NCI-H1105 (cell line): ENCODE results near the gene ITGA6.
"Not testable (repeated sequence)": the region's sequence is repeated elsewhere in the genome, so short reads cannot be mapped to it uniquely, and the experiment has no call there.

Source experiments
- DNase-seq: peaks from one replicate; lab custom pipeline; 2025; lab: John Stamatoyannopoulos, UW

ITGA6 gene

DNA sequence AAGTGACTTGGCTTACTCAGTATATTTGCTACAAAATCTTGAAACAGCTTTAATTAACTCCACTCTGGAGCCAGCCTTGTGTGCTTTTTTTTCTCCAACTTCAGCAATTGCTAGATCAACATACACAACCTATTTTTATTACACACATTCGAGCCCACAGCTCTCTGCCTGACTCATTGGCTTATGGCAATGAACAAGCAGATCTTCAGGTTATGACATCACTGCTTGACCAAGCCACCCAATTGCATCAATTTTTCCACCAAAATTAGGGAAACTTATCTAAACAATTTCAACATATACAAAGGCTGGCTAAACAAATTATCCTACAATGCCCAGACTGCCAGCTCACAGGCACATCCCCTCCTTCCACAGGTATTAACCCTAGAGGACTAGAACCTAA, 88.9 kb downstream of the ITGA6 start:
- no peak for DNase-seq

DNA sequence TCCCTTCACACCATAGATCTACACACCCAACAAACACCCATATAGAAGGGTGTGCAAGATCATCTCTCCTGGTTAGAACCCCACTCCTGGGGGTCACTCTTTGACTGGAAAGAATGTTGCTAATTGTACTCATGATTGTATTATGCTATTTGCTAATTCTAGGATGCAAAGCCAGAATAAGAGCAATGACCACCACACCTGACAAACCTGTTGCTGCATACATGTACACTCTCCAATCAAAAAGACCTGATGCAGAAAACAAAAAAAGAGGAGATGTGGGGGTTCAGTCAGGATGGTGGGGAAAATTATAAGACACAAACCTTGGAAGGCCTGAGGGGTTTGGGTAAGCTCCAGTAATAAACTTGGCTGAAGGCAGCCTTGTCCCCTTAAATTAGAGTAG, 91.6 kb downstream of the ITGA6 start:
- no peak for DNase-seq

DNA sequence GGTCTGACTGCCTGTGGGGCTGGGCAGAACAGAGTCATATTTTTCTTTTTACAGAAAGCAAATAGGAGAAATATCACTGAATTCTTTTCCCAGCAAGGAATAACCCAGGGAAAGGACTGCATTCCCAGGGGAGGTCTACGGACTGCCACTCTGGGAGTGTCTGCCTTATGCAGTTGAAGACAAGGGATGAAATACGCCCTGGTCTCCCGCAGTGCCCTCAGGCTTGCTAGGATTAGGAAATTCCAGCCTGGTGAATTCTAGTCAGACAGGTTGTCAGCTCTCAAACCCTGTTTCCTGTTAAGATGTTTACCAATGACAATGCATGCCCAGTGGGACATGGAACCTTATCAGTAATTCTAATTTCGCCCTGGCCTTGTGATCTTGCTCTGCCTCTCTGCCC, 98.2 kb downstream of the ITGA6 start:
- DNase-seq, result no peak

DNA sequence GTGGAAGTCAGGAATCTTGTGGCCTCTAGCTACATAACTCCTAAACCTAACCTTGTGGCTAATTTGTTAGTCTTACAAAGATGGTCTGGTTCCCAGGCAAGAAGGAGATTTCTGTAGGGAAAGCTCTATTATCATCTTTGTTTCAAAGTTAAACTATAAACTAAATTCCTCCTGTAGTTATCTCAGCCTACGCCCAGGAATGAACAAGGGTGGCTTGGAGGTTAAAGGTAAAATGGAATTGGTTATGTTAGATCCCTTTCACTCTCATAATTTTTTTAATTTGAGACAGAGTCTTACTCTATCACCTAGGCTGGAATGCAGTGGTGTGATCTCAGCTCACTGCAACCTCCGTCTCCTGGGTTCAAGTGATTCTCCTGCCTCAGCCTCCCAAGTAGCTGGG, 103.9 kb downstream of the ITGA6 start:
- DNase-seq, result no peak

DNA sequence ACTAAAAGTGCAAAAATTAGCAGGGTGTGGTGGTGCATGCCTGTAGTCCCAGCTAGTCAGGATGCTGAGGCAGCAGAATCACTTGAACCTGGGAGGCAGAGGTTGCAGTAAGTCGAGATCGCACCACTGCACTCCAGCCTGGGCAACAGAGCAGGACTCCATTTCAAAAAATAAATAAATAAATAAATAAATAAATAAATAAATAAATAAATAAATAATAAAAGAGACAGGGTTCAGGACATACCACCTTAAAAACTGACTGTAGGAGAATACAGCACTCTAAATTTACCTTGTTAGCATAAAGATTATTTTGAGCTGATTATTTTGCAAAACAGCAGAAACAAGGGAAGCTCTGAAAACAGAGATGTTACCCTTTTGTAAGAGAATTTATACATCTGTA, 105.1 kb downstream of the ITGA6 start:
- not testable (repeated sequence) for DNase-seq

DNA sequence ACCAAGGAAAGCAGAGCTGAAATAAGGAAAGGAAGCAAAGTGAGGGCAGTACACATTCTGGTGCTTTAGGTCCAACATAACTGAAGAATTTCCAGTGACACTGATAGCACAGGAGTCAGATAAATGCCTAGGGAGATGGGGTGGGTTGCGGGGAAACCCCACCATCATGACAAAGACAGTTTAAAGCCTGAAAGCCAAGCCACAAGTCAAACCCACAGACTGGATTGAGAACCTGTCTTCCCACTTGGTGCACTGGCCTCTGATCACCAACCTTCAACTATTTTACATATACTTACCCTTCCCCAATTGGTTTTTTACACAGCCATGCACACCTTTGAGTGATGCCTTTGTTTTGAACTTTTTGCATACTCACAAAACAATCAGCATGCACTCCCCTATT, 106.3 kb downstream of the ITGA6 start:
- DNase-seq, result no peak

DNA sequence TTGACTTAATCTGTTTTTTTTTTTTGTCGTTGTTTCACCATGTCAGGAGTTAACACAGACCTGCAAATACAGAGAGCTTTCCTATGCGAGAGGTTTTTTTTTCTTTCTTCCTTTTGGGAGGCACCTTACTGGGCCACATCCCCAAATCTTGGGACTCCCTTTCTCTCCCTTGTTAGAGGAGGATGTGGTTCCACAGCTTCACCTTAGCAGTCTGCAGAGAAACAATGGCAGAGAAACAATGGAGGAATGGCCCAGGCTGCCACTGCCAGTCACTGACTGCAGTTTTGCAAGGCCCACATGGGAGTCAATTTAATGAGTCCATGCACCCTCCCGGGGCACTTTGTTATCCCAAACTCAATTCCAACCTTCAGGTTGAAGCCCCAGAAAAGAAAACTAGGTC, 107.7 kb downstream of the ITGA6 start:
- DNase-seq, result no peak

DNA sequence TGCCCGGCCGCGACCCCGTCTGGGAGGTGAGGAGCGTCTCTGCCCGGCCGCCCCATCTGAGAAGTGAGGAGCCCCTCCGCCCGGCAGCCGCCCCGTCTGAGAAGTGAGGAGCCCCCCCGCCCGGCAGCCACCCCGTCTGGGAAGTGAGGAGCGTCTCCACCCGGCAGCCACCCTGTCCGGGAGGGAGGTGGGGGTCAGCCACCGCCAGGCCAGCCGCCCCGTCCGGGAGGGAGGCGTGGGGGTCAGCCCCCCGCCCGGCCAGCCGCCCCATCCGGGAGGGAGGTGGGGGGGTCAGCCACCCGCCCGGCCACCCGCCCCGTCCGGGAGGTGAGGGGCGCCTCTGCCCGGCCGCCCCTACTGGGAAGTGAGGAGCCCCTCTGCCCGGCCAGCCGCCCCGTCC, 110.5 kb downstream of the ITGA6 start:
- not testable (repeated sequence) for DNase-seq

DNA sequence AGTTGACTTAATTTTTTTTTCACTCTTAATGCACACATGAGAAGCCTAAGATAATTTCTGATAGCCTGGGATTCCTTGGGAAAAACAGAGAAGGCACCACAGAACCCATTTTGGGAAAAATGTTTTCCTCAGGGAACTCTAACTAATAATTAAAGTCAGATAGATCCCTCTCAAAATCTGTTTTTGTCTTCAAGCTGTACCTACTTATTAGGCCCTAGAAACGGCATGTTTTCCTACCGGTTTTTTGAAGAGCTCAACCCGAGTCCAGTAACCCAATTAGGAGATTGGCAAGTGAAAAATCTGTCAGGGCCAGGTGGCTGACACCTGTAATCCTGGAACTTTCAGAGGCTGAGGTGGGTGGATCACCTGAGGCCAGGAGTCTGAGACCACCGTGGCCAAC, 112.4 kb downstream of the ITGA6 start:
- DNase-seq, result no peak

DNA sequence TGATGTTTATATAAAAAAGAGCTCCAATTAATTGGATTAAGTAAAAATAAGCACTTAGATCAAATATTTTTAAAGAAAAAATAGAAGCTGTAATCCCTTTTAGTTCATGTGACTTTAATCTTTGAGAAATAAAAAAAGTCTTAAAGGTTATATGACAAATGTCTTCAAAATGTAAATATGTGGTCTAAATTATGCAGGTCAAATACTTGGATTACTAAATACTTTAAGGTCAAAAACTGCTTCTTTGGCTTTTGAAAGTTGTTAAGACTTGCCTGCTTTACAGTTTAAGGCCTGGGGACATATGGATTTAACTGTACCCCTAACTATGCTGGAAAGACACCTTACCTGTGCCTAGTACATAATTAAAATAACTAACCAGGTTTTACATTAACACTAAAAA, 113.0 kb downstream of the ITGA6 start:
- no peak for DNase-seq

DNA sequence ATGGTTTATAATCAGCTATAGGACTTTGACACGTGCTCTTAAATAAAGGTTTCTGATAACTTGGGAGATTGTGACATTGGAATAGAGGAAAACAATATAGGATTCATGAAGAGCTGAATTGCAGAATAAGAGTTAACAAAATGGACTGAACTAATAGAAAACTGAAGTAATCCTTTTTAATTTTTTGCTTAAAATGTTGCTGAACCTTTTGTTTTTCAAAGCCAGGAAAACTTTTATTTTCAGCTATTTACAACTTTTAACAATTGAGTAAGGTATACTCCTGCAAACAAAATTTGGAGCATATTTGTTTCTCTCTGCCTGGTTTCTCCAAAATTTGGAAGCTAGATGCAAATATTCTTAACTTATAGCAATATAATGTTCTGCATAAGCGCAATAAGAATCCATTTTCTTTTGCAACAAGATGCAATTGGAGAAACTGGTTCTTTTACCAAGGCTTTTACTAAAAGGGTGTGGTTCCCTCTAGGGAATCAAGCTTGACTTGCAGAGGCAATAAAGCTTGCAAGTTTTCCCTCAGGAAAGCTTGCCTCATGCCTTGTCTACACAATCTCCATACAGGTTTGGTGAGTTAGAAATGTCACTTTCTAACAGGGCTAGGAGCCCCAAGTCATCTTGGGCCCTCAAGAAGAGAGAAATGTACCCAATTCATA, 118.2 kb downstream of the ITGA6 start:
- no peak for DNase-seq

DNA sequence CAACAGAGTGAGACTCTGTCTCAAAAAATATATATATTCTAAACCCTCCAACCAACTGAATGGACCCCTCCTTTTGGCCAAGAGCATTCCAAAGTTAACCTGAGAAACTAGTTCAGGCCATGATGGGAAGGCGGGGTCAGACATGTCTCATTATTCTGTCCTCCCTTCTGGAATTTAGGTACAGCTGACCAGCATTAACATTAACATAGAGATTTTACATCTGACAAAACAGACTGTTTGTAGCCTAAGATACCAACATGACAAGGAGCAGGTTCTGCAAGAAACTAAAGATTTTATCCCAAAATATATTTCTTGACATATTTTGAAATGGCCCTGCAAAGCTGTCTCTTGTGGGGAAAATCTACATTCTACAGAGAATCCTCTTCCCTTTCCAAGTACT, 121.7 kb downstream of the ITGA6 start:
- DNase-seq, result no peak

DNA sequence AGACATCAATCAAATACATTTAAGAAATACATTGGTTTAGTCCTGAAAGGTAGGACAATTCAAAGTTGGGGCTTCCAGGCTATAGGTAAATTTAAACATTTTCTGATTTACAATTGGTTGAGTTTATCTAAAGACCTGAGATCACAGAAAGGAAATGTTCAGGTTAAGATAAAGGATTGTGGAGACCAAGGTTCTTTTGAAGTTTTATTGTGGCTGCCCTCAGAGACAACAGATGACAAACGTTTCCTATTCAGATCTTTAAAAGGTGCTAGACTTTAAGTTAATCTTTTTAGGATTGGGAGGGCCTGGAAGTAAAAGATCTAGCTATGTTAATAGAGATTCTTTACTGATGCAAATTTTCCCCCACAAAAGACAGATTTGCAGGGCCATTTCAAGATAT, 122.4 kb downstream of the ITGA6 start:
- not testable (repeated sequence) for DNase-seq

DNA sequence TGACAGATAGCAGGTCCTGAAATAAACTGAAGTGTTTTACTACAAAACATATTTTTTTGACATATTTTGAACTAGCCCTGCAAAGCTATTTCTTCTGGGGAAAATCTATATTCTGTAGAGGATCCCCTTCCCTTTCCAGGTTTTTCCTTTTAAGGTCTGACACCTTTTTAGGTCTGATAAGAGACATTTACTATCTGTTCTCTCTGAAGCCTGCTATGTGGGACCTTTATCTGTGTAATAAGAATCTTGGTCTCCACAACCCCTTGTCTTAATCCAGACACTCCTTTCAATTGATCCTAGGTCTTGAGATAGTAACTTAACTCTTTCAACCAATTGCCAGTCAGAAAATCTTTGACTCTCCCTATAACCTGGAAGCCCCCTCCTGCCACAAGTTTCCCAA, 123.0 kb downstream of the ITGA6 start:
- no peak for DNase-seq

DNA sequence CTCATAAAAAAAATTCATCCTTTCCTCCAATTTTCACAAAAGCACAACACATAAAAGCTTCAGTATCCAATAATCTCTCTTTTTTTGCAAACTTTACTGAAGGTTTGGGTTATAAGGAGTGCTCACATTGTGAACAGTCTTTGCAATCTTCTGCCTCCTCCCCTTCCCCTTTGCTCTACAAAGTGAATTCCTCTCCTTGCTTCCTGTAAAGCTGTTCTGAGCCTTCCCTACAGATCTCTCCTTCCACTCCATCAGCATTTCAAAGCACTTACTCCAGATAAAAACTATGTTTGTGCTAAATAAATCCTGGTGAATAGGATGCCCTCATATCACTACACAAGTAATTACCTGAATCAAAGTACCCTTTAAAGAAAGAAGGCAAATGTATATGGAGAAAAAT, 123.9 kb downstream of the ITGA6 start:
- no peak for DNase-seq

DNA sequence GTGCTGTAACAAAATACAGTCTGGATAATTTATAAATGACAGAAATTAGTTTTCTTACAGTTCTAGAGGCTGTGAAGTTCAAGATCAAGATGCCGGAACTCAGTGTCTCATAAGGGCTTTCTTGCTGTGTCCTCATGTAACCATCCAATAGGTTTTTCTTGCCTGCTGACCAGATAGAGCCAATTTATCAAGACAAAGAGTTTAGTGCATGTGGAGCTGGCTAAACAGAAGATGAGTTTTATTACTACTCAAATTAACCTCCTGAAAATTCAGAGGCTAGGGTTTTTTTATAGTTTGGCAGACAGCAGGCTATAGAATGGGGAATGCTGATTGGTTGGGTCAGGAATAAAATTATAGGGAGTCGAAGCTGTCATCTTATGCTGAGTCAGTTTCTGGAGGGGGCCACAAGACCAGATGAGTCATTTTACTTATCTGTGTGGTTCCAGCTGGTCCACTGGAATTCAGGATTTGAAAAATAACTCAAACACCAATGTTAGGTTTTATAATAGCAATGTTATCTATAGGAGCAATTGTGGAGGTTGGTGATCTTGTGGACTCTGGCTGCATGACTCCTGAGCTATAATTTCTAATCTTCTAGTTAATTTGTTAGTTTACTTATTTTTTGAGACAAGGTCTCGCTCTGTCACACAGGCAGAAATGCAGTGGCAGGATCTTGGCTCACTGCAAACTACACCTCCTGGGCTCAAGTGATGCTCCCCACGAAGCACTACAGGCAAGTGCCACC, 125.3 kb downstream of the ITGA6 start:
- DNase-seq, result no peak

DNA sequence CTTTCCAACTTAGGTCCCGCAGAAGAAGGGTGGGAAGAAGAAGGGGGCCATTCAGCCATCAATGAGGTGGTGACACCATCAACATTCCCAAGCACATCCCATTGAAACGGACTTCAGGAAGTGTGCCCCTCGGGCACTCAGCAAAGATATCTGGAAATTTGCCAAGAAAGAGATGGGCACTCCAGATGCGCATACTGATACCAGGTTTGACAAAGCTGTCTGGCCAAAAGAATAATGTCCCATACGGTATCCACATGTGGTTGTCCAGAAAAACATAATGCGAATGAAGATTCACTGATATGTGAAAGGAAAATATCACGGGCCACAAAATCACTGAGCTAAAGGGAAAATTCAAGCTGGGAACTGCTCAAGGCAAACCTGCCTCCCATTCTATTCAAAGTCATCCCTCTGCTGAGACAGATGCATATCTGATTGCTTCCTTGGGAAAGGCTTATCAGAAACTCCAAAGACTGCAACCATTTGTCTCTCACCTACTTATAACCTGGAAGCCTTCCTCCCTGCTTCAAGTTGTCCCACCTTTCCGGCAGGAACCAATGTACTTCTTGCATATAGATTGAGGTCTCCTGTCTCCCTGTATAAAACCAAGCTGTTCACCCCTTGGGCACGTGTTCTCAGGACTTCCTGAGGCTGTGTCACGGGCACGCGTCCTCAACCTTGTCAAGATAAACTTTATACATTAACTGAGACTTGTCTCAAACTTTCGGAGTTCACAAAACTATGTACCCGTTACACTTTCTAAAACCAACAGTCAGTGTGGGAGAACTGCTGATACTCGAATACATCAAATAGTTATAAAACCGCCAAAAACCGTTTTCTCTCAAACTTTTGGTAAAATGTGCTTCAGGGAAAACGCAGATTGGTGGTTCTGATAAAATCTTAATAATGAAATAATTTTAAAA, 127.2 kb downstream of the ITGA6 start:
- no peak for DNase-seq

DNA sequence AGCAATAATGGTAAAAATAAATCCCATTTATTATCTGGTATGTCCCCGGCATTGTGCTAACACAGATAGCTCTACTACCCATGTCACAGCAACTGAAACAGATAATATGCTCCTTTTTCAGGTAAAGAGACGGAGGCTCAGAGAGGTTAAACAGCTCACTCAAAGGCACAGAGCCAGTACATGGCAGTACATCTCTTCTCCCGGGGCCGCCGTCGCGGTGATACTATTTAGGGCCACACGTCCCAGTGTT, 127.8 kb downstream of the ITGA6 start:
- no peak for DNase-seq
